ENCODE results near the gene TBXAS1.

- TF ChIP-seq SMAD4 (CRISPR knock-in tag; IDR thresholded peaks at IDR 0.05): no peak
- TF ChIP-seq TCF7 (CRISPR knock-in tag; IDR thresholded peaks at IDR 0.05; ENCODE audit: low read depth): no peak
- TF ChIP-seq ATF3 (CRISPR knock-in tag; conservative IDR thresholded peaks at IDR 0.05): no peak
- TF ChIP-seq MAX (CRISPR knock-in tag; IDR thresholded peaks at IDR 0.05): no peak
- no peak for TF ChIP-seq ZNF317 (CRISPR knock-in tag; IDR thresholded peaks at IDR 0.05; ENCODE audit: borderline replicate concordance, low read depth)
- no peak for TF ChIP-seq JUN (CRISPR knock-in tag; IDR thresholded peaks at IDR 0.05)
- TF ChIP-seq ZBTB21 (CRISPR knock-in tag; IDR thresholded peaks at IDR 0.05; ENCODE audit: borderline replicate concordance): no peak
- TF ChIP-seq NFYB (CRISPR knock-in tag; conservative IDR thresholded peaks at IDR 0.05; ENCODE audit: low read depth): no peak
- no peak for TF ChIP-seq FOXP1 (CRISPR knock-in tag; IDR thresholded peaks at IDR 0.05; ENCODE audit: borderline replicate concordance)
- no peak for TF ChIP-seq GABPB1 (CRISPR knock-in tag; IDR thresholded peaks at IDR 0.05)
Measured at GRCh38 chr7:139982927-139983920, 154.2 kb downstream of the TBXAS1 start.

Data from WTC11 (cell line).